ENCODE measurements around the gene ABCA13.
A peak's percentile ranks its signal among the peaks of the same experiment; 100 is the strongest.

The ABCA13 gene

GRCh38 chr7:48388911-48389310 lies 217.7 kb downstream of the ABCA13 start:
- TF ChIP-seq CTCF (IDR thresholded peaks at IDR 0.05; ENCODE audit: low read depth, low read length), result no peak
- no peak for DNase-seq (ENCODE audit: extremely low read depth, low read depth)

GRCh38 chr7:48389977-48390376 lies 218.7 kb downstream of the ABCA13 start:
- peak; percentile 12 for DNase-seq (ENCODE audit: extremely low read depth, low read depth)
- TF ChIP-seq CTCF (IDR thresholded peaks at IDR 0.05; ENCODE audit: low read depth, low read length), result no peak

- TF ChIP-seq CTCF (IDR thresholded peaks at IDR 0.05; ENCODE audit: low read depth, low read length), result no peak
- no peak for DNase-seq (ENCODE audit: extremely low read depth, low read depth)
Measured at GRCh38 chr7:48390388-48391327, 219.4 kb downstream of the ABCA13 start.

- TF ChIP-seq CTCF (IDR thresholded peaks at IDR 0.05; ENCODE audit: low read depth, low read length), result no peak
- no peak for DNase-seq (ENCODE audit: extremely low read depth, low read depth)
Measured at GRCh38 chr7:48398191-48398590, 226.9 kb downstream of the ABCA13 start.

GRCh38 chr7:48402721-48403120 lies 231.5 kb downstream of the ABCA13 start:
- DNase-seq (ENCODE audit: extremely low read depth, low read depth), result no peak
- TF ChIP-seq CTCF (IDR thresholded peaks at IDR 0.05; ENCODE audit: low read depth, low read length), result no peak

- no peak for DNase-seq (ENCODE audit: extremely low read depth, low read depth)
- TF ChIP-seq CTCF (IDR thresholded peaks at IDR 0.05; ENCODE audit: low read depth, low read length), result no peak
Measured at GRCh38 chr7:48408731-48409130, 237.5 kb downstream of the ABCA13 start.

GRCh38 chr7:48411619-48412018 lies 240.4 kb downstream of the ABCA13 start:
- TF ChIP-seq CTCF (IDR thresholded peaks at IDR 0.05; ENCODE audit: low read depth, low read length), result no peak
- no peak for DNase-seq (ENCODE audit: extremely low read depth, low read depth)
